ENCODE data around the gene HINFP. TPM values are rescaled to one million over a fixed set of nuclear protein-coding genes. Genes with fewer than 3 reads are reported as not detected.
A peak's percentile ranks its signal among the peaks of the same experiment; 100 is the strongest.
"Not testable (repeated sequence)": the region's sequence is repeated elsewhere in the genome, so short reads cannot be mapped to it uniquely, and the experiment has no call there.

The HINFP gene
- total RNA-seq, 2 donors from 2014 or later, result 43.8 to 44.8 TPM

DNA sequence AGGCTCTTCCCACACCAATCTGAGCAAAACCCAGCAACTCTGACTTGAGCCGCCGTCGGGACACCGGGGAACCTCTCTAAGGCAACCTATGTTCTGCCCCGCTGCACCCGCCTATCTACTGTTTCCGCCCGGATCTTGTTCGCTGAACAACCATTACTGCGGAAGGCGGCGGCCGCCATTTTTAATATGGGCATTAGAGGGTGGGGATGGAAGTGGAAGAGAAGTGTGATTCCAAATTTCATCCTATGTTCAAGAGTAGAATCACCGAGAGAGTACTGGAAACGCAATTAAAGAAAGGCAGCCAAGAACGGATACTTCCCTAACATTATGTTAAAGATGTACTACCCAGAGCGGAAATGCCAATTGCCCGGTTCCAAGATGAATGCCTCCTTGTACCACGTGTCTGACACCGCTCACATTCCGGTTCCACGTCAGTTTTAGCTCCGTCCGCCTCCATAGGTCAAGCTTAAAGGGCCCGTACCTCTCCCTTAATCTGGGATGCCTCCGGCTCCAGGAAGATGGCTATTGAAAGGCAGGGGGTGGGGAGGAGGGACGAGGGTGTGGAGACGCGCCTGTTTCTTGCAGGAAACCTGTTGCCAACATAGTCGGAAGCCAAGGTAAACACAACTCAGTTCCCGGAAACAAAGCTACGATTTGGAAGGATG, 19.5 kb upstream of the HINFP start, which contains the start of gene DPAGT1:
Gene DPAGT1 (minus strand): TSS at position 95 of the 665 bp plus-strand sequence. CDS start 198 bp downstream, outside the sequence.
- peaks cover 5% of the 10 kb centered on the region for H3K4me1 ChIP-seq (ENCODE audit: control insufficient read depth, insufficient read depth, low read length)
- H3K9ac ChIP-seq (ENCODE audit: extremely low read depth, low read length, poor library complexity, severe bottlenecking), result peak within 1 kb of the TSS; percentile 90
- Mint-ChIP-seq H3K27ac (peak within 1 kb of the TSS; percentile 97), H3K4me1 (peaks cover 30% of the 10 kb centered on the region), H3K27me3 (ENCODE audit: insufficient read depth) (peaks cover 5% of the 10 kb centered on the region), H3K4me3 (peak within 1 kb of the TSS; percentile 87), H3K36me3 (ENCODE audit: low read depth) (peaks cover 25% of the 10 kb centered on the region), H3K9me3 (no peaks in the 10 kb centered on the region)
- TF ChIP-seq, protein P1, sequence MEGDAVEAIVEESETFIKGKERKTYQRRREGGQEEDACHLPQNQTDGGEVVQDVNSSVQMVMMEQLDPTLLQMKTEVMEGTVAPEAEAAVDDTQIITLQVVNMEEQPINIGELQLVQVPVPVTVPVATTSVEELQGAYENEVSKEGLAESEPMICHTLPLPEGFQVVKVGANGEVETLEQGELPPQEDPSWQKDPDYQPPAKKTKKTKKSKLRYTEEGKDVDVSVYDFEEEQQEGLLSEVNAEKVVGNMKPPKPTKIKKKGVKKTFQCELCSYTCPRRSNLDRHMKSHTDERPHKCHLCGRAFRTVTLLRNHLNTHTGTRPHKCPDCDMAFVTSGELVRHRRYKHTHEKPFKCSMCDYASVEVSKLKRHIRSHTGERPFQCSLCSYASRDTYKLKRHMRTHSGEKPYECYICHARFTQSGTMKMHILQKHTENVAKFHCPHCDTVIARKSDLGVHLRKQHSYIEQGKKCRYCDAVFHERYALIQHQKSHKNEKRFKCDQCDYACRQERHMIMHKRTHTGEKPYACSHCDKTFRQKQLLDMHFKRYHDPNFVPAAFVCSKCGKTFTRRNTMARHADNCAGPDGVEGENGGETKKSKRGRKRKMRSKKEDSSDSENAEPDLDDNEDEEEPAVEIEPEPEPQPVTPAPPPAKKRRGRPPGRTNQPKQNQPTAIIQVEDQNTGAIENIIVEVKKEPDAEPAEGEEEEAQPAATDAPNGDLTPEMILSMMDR (conservative IDR thresholded peaks at IDR 0.05), result no peak
- H3K9me3 ChIP-seq (ENCODE audit: control insufficient read depth, low read length), result no peaks in the 10 kb centered on the region
- peaks cover 20% of the 10 kb centered on the region for H3K36me3 ChIP-seq (ENCODE audit: control insufficient read depth, insufficient read depth, low read length)
- peak within 1 kb of the TSS; percentile 85 for H3K27ac ChIP-seq (ENCODE audit: low read depth, low read length)
- H3K27me3 ChIP-seq (ENCODE audit: control insufficient read depth, insufficient read depth, low read length, poor library complexity, severe bottlenecking), result no peaks in the 10 kb centered on the region
- 0 to 1% methylated on average over 28 to 32 of the region's 32 CpGs for WGBS, 2 experiments (ENCODE audit: insufficient coverage in 1 of 2, insufficient read length in 1 of 2)
- peak; percentile 97 for DNase-seq
- peak within 1 kb of the TSS; percentile 89 for H3K4me3 ChIP-seq (ENCODE audit: low read length)

DNA sequence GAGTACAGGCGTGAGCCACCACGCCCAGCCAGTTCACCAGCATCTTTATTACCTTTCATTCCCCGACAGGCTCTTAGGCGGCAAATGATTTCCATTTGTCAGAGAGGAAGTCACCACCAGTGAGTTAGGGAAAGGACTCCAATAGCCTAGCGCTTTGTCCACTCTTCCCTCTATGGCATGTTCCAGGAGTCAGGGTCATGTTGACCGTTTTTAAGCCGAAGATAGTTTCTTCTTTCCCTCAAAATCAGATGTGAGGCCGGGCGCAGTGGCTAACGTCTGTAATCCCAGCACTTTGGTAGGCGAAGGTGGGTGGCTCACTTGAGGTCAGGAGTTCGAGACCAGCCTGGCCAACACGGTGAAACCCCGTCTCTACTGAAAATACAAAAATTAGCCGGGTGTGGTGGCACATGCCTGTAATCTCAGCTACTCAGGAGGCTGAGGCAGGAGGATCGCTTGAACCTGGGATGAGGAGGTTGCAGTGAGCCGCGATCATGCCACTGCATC, 18.2 kb upstream of the HINFP start:
- peaks cover 31% of the 10 kb centered on the region for H3K4me1 Mint-ChIP-seq
- not testable (repeated sequence) for H3K4me1 ChIP-seq (ENCODE audit: control insufficient read depth, insufficient read depth, low read length); H3K9me3 Mint-ChIP-seq; H3K27me3 Mint-ChIP-seq (ENCODE audit: insufficient read depth); H3K9me3 ChIP-seq (ENCODE audit: control insufficient read depth, low read length); H3K36me3 ChIP-seq (ENCODE audit: control insufficient read depth, insufficient read depth, low read length); H3K27me3 ChIP-seq (ENCODE audit: control insufficient read depth, insufficient read depth, low read length, poor library complexity, severe bottlenecking); DNase-seq; H3K9ac ChIP-seq (ENCODE audit: extremely low read depth, low read length, poor library complexity, severe bottlenecking)
- WGBS, 2 experiments (ENCODE audit: insufficient coverage in 1 of 2, insufficient read length in 1 of 2), result 91 to 95% methylated on average over 17 of the region's 18 CpGs
- H3K36me3 Mint-ChIP-seq (ENCODE audit: low read depth), result peaks cover 13% of the 10 kb centered on the region
- H3K27ac Mint-ChIP-seq, result peak overlapping the region; percentile 70
- peak overlapping the region; percentile 87 for H3K4me3 Mint-ChIP-seq
- H3K27ac ChIP-seq (ENCODE audit: low read depth, low read length), result peak overlapping the region; percentile 85
- peak overlapping the region; percentile 89 for H3K4me3 ChIP-seq (ENCODE audit: low read length)

DNA sequence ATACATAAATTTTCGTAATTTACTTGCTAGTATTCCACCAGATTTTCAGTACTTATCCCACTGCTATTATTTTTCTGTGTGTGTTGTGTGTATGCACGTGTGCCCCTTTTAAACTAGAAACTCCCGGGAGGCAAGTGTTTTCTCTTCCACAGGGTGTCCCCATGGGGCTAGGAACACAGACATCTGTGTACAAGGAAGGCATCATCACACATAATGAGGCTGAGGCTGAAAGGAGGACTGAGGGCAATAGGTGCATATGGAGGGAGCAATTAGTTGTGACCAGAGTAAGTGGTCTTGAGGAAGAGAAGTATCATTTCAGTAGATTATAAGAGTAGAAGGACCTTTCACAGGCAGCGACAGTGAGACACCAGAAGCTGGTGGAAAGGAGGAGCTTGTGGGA, 17.6 kb upstream of the HINFP start:
- H3K36me3 Mint-ChIP-seq (ENCODE audit: low read depth), result peaks cover 7% of the 10 kb centered on the region
- peaks cover 1% of the 10 kb centered on the region for H3K36me3 ChIP-seq (ENCODE audit: control insufficient read depth, insufficient read depth, low read length)
- H3K4me3 ChIP-seq (ENCODE audit: low read length), result no peak overlapping the region
- H3K27me3 ChIP-seq (ENCODE audit: control insufficient read depth, insufficient read depth, low read length, poor library complexity, severe bottlenecking), result peaks cover 12% of the 10 kb centered on the region
- 86 to 100% methylated on average over 1 to 4 of the region's 4 CpGs for WGBS, 2 experiments (ENCODE audit: insufficient coverage in 1 of 2, insufficient read length in 1 of 2)
- H3K9me3 Mint-ChIP-seq, result no peaks in the 10 kb centered on the region
- H3K4me1 Mint-ChIP-seq, result peaks cover 34% of the 10 kb centered on the region
- H3K9me3 ChIP-seq (ENCODE audit: control insufficient read depth, low read length), result no peaks in the 10 kb centered on the region
- no peak overlapping the region for H3K27ac ChIP-seq (ENCODE audit: low read depth, low read length)
- no peak overlapping the region for H3K9ac ChIP-seq (ENCODE audit: extremely low read depth, low read length, poor library complexity, severe bottlenecking)
- peaks cover 15% of the 10 kb centered on the region for H3K27me3 Mint-ChIP-seq (ENCODE audit: insufficient read depth)
- no peak for DNase-seq
- TF ChIP-seq, protein P1 (conservative IDR thresholded peaks at IDR 0.05), result no peak
- no peak overlapping the region for H3K4me3 Mint-ChIP-seq
- H3K4me1 ChIP-seq (ENCODE audit: control insufficient read depth, insufficient read depth, low read length), result peaks cover 9% of the 10 kb centered on the region
- H3K27ac Mint-ChIP-seq, result peak overlapping the region; percentile 86
